ENCODE results near the gene PLCH1.

Gene PLCH1

GRCh38 chr3:155455765-155456164, 289.1 kb downstream of the PLCH1 start:
- TF ChIP-seq FOXP2 (optimal IDR thresholded peaks at IDR 0.05; ENCODE audit: borderline replicate concordance, extremely low read depth, extremely low read length, insufficient read depth) (no peak), SIN3A (IDR thresholded peaks at IDR 0.05; ENCODE audit: borderline replicate concordance, insufficient read depth, low read length) (no peak), REST (IDR thresholded peaks at IDR 0.05; ENCODE audit: insufficient read depth in 1 of 2, low read depth in 2 of 2, low read length in 2 of 2) (no peak), TAF1 (IDR thresholded peaks at IDR 0.05; ENCODE audit: borderline replicate concordance, insufficient read depth, low read length) (no peak), POLR2AphosphoS5 (IDR thresholded peaks at IDR 0.05; ENCODE audit: low read depth, low read length) (no peak)

- TF ChIP-seq SIN3A (IDR thresholded peaks at IDR 0.05; ENCODE audit: borderline replicate concordance, insufficient read depth, low read length) (no peak), TAF1 (IDR thresholded peaks at IDR 0.05; ENCODE audit: borderline replicate concordance, insufficient read depth, low read length) (no peak), REST (IDR thresholded peaks at IDR 0.05; ENCODE audit: insufficient read depth in 1 of 2, low read depth in 2 of 2, low read length in 2 of 2) (no peak), FOXP2 (optimal IDR thresholded peaks at IDR 0.05; ENCODE audit: borderline replicate concordance, extremely low read depth, extremely low read length, insufficient read depth) (no peak), POLR2AphosphoS5 (IDR thresholded peaks at IDR 0.05; ENCODE audit: low read depth, low read length) (no peak)
Measured at GRCh38 chr3:155453512-155453911, 291.4 kb downstream of the PLCH1 start.

GRCh38 chr3:155449613-155450267, 295.1 kb downstream of the PLCH1 start:
- TF ChIP-seq REST (IDR thresholded peaks at IDR 0.05; ENCODE audit: insufficient read depth in 1 of 2, low read depth in 2 of 2, low read length in 2 of 2) (no peak), FOXP2 (optimal IDR thresholded peaks at IDR 0.05; ENCODE audit: borderline replicate concordance, extremely low read depth, extremely low read length, insufficient read depth) (no peak), SIN3A (IDR thresholded peaks at IDR 0.05; ENCODE audit: borderline replicate concordance, insufficient read depth, low read length) (no peak), POLR2AphosphoS5 (IDR thresholded peaks at IDR 0.05; ENCODE audit: low read depth, low read length) (no peak), TAF1 (IDR thresholded peaks at IDR 0.05; ENCODE audit: borderline replicate concordance, insufficient read depth, low read length) (no peak)

GRCh38 chr3:155448531-155448930, 296.3 kb downstream of the PLCH1 start:
- TF ChIP-seq SIN3A (IDR thresholded peaks at IDR 0.05; ENCODE audit: borderline replicate concordance, insufficient read depth, low read length) (no peak), POLR2AphosphoS5 (IDR thresholded peaks at IDR 0.05; ENCODE audit: low read depth, low read length) (no peak), TAF1 (IDR thresholded peaks at IDR 0.05; ENCODE audit: borderline replicate concordance, insufficient read depth, low read length) (no peak), REST (IDR thresholded peaks at IDR 0.05; ENCODE audit: insufficient read depth in 1 of 2, low read depth in 2 of 2, low read length in 2 of 2) (no peak), FOXP2 (optimal IDR thresholded peaks at IDR 0.05; ENCODE audit: borderline replicate concordance, extremely low read depth, extremely low read length, insufficient read depth) (no peak)
